Loucy (cell line): ENCODE data around the gene TGFB2.

ENCODE experiments used
- EZH2phosphoT487 ChIP-seq: fragments of 200-600 bp; IDR thresholded peaks from 2 replicates; pipeline ENCODE4 v1.6.1; 2018; ENCODE audit warnings: antibody characterized with exemption, mild to moderate bottlenecking, moderate library complexity, borderline replicate concordance
- TF ChIP-seq, protein P1 (sequence below): fragments of 200-600 bp; sonication (generic); conservative IDR thresholded peaks from 2 replicates; pipeline ENCODE4 v1.5.1; 2014; ENCODE audit warnings: mild to moderate bottlenecking, antibody characterized with exemption, low read length

DNA sequence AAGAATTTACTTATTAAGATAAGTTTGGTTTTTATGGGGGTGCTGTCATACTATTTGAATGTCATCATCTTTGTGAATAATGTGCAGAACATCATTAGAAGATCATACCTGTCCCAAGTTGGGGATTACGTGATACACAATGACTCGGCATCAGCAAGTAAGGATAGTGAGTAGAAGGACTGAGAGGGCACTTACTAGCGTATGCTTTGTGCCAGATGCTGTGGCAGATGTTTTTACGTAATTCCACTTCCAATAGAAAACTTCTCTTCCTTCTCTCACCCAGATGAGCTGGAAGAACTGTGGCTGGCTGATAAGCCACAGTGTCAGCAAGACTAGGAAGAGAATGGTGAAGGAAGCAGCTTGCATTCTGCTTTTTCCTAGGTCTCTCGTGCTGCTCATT, 28.1 kb upstream of the TGFB2 start:
- TF ChIP-seq, protein P1, sequence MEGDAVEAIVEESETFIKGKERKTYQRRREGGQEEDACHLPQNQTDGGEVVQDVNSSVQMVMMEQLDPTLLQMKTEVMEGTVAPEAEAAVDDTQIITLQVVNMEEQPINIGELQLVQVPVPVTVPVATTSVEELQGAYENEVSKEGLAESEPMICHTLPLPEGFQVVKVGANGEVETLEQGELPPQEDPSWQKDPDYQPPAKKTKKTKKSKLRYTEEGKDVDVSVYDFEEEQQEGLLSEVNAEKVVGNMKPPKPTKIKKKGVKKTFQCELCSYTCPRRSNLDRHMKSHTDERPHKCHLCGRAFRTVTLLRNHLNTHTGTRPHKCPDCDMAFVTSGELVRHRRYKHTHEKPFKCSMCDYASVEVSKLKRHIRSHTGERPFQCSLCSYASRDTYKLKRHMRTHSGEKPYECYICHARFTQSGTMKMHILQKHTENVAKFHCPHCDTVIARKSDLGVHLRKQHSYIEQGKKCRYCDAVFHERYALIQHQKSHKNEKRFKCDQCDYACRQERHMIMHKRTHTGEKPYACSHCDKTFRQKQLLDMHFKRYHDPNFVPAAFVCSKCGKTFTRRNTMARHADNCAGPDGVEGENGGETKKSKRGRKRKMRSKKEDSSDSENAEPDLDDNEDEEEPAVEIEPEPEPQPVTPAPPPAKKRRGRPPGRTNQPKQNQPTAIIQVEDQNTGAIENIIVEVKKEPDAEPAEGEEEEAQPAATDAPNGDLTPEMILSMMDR = no peak
- TF ChIP-seq EZH2phosphoT487 = no peak
